ENCODE results near the gene CBX1. TPM values are rescaled to one million over a fixed set of nuclear protein-coding genes. Genes with fewer than 3 reads are reported as not detected.

Gene CBX1
- total RNA-seq, 1 experiment from 2014 or later, result 157 TPM

DNA sequence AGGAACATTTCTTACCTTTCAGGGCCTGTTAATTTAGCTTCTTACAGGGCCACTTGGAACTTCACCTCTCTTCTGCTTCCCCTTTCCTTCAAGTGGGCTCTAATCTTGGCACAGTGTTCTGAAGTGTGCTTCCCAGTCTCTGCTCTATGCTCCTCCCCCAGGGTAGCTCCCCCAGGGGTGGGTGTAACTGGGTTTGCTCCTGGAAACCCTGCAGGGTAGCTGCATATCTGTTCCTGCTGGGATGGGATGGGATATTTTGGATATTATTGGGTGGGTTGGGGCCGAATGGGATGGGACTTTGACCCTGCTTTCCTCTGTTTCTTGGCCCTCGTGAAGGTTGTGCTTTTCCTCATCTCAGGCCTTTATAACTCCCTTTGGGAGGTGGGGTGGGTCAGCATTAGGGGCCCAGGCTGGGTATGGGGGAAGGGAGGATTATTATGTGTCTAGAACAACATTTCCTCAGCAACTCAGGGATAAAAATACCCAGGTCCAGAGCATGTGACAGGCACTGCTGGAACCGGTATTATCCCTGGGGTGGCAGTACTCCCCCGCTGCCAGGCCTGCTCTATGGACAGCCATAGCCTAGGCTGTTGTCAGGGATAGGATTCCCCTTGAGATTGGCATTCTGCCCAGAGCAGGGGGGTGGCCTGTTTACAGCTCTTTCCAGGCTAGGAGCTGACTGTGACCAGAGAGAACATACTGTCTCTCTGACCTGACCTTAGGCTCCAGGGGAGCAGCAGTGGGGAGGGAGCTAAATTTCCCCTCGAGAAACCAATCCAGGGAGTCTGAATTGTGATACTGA is 48.1 kb downstream of the CBX1 start:
- Histone ChIP-seq H3K4me3 (ENCODE audit: low read depth in 2 of 2, low read length in 2 of 2) (peak overlapping the region; percentile 11 to 39; a peak in 3 of 4 replicates), H3K27ac (ENCODE audit: low read length) (peak overlapping the region; percentile 78), H3K4me1 (ENCODE audit: control insufficient read depth, insufficient read depth, low read length) (peaks cover 59% of the 10 kb centered on the region), H3K36me3 (ENCODE audit: control insufficient read depth, insufficient read depth, low read length) (peaks cover 20% of the 10 kb centered on the region), H3K9me3 (ENCODE audit: control insufficient read depth, insufficient read depth, low read depth, low read length) (no peaks in the 10 kb centered on the region), H3K27me3 (ENCODE audit: control insufficient read depth, insufficient read depth, low read length) (no peaks in the 10 kb centered on the region)
- CTCF ChIA-PET, result interaction anchor here (0.6 to 1.0 kb wide), 2 partner anchors 26 to 34 kb away, joined by 3 to 8 read pairs; no protein-coding TSS in a partner anchor
- in situ Hi-C loops (cut with HindIII; ENCODE audit: low pct_unique_long_range_greater_than_20kb, low sequenced_read_pairs) (no loop called here), intact Hi-C loops (cut with micrococcal nuclease; ENCODE audit: unreplicated experiment) (no loop called here)
- no TSS peak for BruUV-seq (replicated peaks)
- POLR2A ChIA-PET, result no interaction called here
- TF ChIP-seq SIN3A (IDR thresholded peaks at IDR 0.05; ENCODE audit: borderline replicate concordance, insufficient read depth, low read depth, low read length), result no peak
- TF ChIP-seq, protein P1, sequence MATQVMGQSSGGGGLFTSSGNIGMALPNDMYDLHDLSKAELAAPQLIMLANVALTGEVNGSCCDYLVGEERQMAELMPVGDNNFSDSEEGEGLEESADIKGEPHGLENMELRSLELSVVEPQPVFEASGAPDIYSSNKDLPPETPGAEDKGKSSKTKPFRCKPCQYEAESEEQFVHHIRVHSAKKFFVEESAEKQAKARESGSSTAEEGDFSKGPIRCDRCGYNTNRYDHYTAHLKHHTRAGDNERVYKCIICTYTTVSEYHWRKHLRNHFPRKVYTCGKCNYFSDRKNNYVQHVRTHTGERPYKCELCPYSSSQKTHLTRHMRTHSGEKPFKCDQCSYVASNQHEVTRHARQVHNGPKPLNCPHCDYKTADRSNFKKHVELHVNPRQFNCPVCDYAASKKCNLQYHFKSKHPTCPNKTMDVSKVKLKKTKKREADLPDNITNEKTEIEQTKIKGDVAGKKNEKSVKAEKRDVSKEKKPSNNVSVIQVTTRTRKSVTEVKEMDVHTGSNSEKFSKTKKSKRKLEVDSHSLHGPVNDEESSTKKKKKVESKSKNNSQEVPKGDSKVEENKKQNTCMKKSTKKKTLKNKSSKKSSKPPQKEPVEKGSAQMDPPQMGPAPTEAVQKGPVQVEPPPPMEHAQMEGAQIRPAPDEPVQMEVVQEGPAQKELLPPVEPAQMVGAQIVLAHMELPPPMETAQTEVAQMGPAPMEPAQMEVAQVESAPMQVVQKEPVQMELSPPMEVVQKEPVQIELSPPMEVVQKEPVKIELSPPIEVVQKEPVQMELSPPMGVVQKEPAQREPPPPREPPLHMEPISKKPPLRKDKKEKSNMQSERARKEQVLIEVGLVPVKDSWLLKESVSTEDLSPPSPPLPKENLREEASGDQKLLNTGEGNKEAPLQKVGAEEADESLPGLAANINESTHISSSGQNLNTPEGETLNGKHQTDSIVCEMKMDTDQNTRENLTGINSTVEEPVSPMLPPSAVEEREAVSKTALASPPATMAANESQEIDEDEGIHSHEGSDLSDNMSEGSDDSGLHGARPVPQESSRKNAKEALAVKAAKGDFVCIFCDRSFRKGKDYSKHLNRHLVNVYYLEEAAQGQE (IDR thresholded peaks at IDR 0.05; ENCODE audit: insufficient read depth in 1 of 2, low read depth in 2 of 2, low read length in 1 of 2), result no peak
- TF ChIP-seq POLR2AphosphoS5 (IDR thresholded peaks at IDR 0.05; ENCODE audit: low read depth, low read length), result no peak
- TF ChIP-seq, protein P2, sequence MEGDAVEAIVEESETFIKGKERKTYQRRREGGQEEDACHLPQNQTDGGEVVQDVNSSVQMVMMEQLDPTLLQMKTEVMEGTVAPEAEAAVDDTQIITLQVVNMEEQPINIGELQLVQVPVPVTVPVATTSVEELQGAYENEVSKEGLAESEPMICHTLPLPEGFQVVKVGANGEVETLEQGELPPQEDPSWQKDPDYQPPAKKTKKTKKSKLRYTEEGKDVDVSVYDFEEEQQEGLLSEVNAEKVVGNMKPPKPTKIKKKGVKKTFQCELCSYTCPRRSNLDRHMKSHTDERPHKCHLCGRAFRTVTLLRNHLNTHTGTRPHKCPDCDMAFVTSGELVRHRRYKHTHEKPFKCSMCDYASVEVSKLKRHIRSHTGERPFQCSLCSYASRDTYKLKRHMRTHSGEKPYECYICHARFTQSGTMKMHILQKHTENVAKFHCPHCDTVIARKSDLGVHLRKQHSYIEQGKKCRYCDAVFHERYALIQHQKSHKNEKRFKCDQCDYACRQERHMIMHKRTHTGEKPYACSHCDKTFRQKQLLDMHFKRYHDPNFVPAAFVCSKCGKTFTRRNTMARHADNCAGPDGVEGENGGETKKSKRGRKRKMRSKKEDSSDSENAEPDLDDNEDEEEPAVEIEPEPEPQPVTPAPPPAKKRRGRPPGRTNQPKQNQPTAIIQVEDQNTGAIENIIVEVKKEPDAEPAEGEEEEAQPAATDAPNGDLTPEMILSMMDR (IDR thresholded peaks at IDR 0.05), result no peak
- TF ChIP-seq TCF7L2 (IDR thresholded peaks at IDR 0.05; ENCODE audit: low read depth, low read length), result no peak
- no peak for ATAC-seq
- no peak for DNase-seq (ENCODE audit: low read depth, low spot score)

DNA sequence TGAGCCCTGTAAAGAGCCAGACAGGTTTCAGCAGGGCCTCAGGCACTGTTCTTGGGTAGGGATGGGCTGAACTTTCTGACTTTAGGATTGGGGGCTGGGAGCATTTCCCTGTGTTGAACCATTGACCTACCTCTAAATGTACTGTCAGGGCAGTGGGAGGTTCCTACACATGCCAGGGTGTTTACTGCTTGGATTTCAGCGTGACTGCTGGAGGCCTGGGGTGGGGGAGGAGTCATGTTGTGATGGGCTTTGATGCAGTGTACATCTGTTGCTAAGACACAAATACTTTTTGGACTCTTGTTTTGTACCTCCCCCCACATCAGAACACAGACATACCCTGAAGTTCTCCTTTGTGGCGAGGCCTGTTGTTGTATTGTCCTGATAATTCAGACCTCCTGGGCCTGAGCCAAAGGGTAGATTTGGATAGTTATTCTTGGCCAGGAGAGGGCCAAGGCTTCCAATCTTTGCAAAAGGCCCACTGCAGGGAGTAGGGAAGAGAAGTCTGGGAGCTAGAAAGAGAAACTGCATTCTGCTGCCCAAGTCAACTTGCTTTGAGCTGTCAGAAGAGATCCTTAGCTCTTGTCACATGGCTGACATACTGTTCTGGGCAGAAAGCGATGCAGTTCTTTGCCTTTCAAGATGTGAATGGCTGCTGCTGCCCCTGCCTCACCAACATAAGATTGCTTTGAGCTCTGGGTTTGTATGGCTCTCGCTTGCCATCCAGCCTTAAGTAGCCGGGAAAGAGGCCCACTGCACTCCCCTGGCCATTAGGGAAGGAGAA is 49.4 kb downstream of the CBX1 start:
- peaks cover 62% of the 10 kb centered on the region for H3K4me1 ChIP-seq (ENCODE audit: control insufficient read depth, insufficient read depth, low read length)
- no peak for ATAC-seq
- in situ Hi-C loops (cut with HindIII; ENCODE audit: low pct_unique_long_range_greater_than_20kb, low sequenced_read_pairs) (no loop called here), intact Hi-C loops (cut with micrococcal nuclease; ENCODE audit: unreplicated experiment) (no loop called here)
- H3K4me3 ChIP-seq (ENCODE audit: low read depth in 2 of 2, low read length in 2 of 2), result peak overlapping the region; percentile 14 to 39
- H3K27ac ChIP-seq (ENCODE audit: low read length), result peak overlapping the region; percentile 78
- H3K27me3 ChIP-seq (ENCODE audit: control insufficient read depth, insufficient read depth, low read length), result no peaks in the 10 kb centered on the region
- peaks cover 16% of the 10 kb centered on the region for H3K36me3 ChIP-seq (ENCODE audit: control insufficient read depth, insufficient read depth, low read length)
- POLR2A ChIA-PET, result no interaction called here
- DNase-seq (ENCODE audit: low read depth, low spot score), result no peak
- TF ChIP-seq, protein P2 (IDR thresholded peaks at IDR 0.05), result no peak
- TF ChIP-seq SIN3A (IDR thresholded peaks at IDR 0.05; ENCODE audit: borderline replicate concordance, insufficient read depth, low read depth, low read length), result 0 out of 2 replicates have a peak, but pooled peaks have one; percentile 19
- BruUV-seq (replicated peaks), result no TSS peak
- no peaks in the 10 kb centered on the region for H3K9me3 ChIP-seq (ENCODE audit: control insufficient read depth, insufficient read depth, low read depth, low read length)
- CTCF ChIA-PET, result interaction anchor here (0.6 to 1.0 kb wide), 3 partner anchors 25 to 762 kb away, joined by 3 to 5 read pairs (median 4); no protein-coding TSS in a partner anchor
